ENCODE data around the gene TMEM132C. TPM values are rescaled to one million over a fixed set of nuclear protein-coding genes. Genes with fewer than 3 reads are reported as not detected.

Gene TMEM132C
- polyA plus RNA-seq, 2 of the 4 experiments (the other 2 are of a cell fraction), result not detected

- POLR2A ChIA-PET, result no interaction called here
- Histone ChIP-seq H3K4me3 (no peak overlapping the region), H3K4me2 (no peak overlapping the region), H3K9me3 (no peaks in the 10 kb centered on the region), H3K27ac (no peak overlapping the region), H3K4me1 (no peaks in the 10 kb centered on the region)
- FAIRE-seq, result no peak
- WGBS (ENCODE audit: missing lambda C conversion rate), result 0% methylated on average over 2 of the region's 2 CpGs
- TF ChIP-seq MAZ (IDR thresholded peaks at IDR 0.05; ENCODE audit: borderline replicate concordance, low read depth, low read length) (no peak), USF2 (IDR thresholded peaks at IDR 0.05) (no peak), ZNF302 (CRISPR knock-in tag; IDR thresholded peaks at IDR 0.05) (no peak), PHF8 (IDR thresholded peaks at IDR 0.05; ENCODE audit: borderline replicate concordance, low read depth) (no peak), HDAC2 (IDR thresholded peaks at IDR 0.05) (no peak), RNF2 (IDR thresholded peaks at IDR 0.05; ENCODE audit: borderline replicate concordance, low read depth) (no peak)
- no peak for DNase-seq (ENCODE audit: low read depth in 1 of 2, low spot score in 1 of 2)
- no peak for ATAC-seq
- CTCF ChIA-PET, result no interaction called here
These were observed 413.6 kb downstream of the TMEM132C start for GRCh38 chr12:128680555-128680954.

- no peak for TF ChIP-seq E2F6 (IDR thresholded peaks at IDR 0.05; ENCODE audit: borderline replicate concordance, low read depth)
- no peak for TF ChIP-seq HDAC2 (IDR thresholded peaks at IDR 0.05)
- no peak for TF ChIP-seq FOSL2 (IDR thresholded peaks at IDR 0.05)
- TF ChIP-seq FOSL2 (CRISPR knock-in tag; IDR thresholded peaks at IDR 0.05), result no peak
- POLR2A ChIA-PET, result no interaction called here
- DNase-seq (ENCODE audit: low read depth in 1 of 2, low spot score in 1 of 2) (no peak), ATAC-seq (peak in 1 of 2 experiments; percentile 28; a peak in 1 of 6 replicates), FAIRE-seq (no peak)
- WGBS (ENCODE audit: missing lambda C conversion rate), result 39% methylated on average over 20 of the region's 20 CpGs
- no peaks in the 10 kb centered on the region for H3K9me3 ChIP-seq
- CTCF ChIA-PET, result no interaction called here
- H3K4me1 ChIP-seq, result no peaks in the 10 kb centered on the region
- no peak overlapping the region for H3K27ac ChIP-seq
- H3K4me3 ChIP-seq, result no peak overlapping the region
- no peak overlapping the region for H3K4me2 ChIP-seq
These were observed 415.7 kb downstream of the TMEM132C start for GRCh38 chr12:128682548-128683275.

GRCh38 chr12:128684352-128684751 lies 417.4 kb downstream of the TMEM132C start:
- Histone ChIP-seq H3K4me3 (no peak overlapping the region), H3K4me2 (no peak overlapping the region), H3K27ac (no peak overlapping the region), H3K9me3 (no peaks in the 10 kb centered on the region), H3K4me1 (no peaks in the 10 kb centered on the region)
- CTCF ChIA-PET, result no interaction called here
- FAIRE-seq (no peak), ATAC-seq (no peak), DNase-seq (ENCODE audit: low read depth in 1 of 2, low spot score in 1 of 2) (no peak)
- TF ChIP-seq PHF8 (IDR thresholded peaks at IDR 0.05; ENCODE audit: borderline replicate concordance, low read depth), result no peak
- POLR2A ChIA-PET, result no interaction called here
- 18% methylated on average over 9 of the region's 9 CpGs for WGBS (ENCODE audit: missing lambda C conversion rate)

GRCh38 chr12:128685903-128686475 lies 419.0 kb downstream of the TMEM132C start:
- no peak for ATAC-seq
- DNase-seq (ENCODE audit: low read depth in 1 of 2, low spot score in 1 of 2), result no peak
- ChIA-PET CTCF (no interaction called here), POLR2A (no interaction called here)
- Histone ChIP-seq H3K4me1 (no peaks in the 10 kb centered on the region), H3K9me3 (no peaks in the 10 kb centered on the region), H3K4me2 (no peak overlapping the region), H3K4me3 (no peak overlapping the region), H3K27ac (no peak overlapping the region)
- FAIRE-seq, result no peak
- WGBS (ENCODE audit: missing lambda C conversion rate), result 45% methylated on average over 11 of the region's 11 CpGs
- TF ChIP-seq CTCF (IDR thresholded peaks at IDR 0.05) (no peak), RNF2 (IDR thresholded peaks at IDR 0.05; ENCODE audit: borderline replicate concordance, low read depth) (no peak), PBX3 (IDR thresholded peaks at IDR 0.05) (no peak), REST (IDR thresholded peaks at IDR 0.05) (no peak), ATOH8 (CRISPR knock-in tag; IDR thresholded peaks at IDR 0.05; ENCODE audit: low read depth) (no peak), RCOR1 (IDR thresholded peaks at IDR 0.05; ENCODE audit: low read depth, low read length) (no peak), CHD2 (IDR thresholded peaks at IDR 0.05; ENCODE audit: low read length, partially characterized antibody) (no peak), MAX (IDR thresholded peaks at IDR 0.05) (no peak), E2F6 (IDR thresholded peaks at IDR 0.05; ENCODE audit: borderline replicate concordance, low read depth) (no peak), FOSL2 (IDR thresholded peaks at IDR 0.05) (no peak), FOSL2 (CRISPR knock-in tag; IDR thresholded peaks at IDR 0.05) (no peak)
